IPS DF 6.9 (cell line): ENCODE measurements around the gene NOS3.
"Not testable (repeated sequence)": the region's sequence is repeated elsewhere in the genome, so short reads cannot be mapped to it uniquely, and the experiment has no call there.

Experiments used
- DNase-seq: peaks from one replicate; pipeline ENCODE4 v3.0.0-alpha.2; 2013; ENCODE audit warnings: low read depth, low spot score
- H3K27ac ChIP-seq: one replicate; pipeline ENCODE4 v1.5.1; 2013; ENCODE audit warnings: low read length, control low read depth
- H3K27me3 ChIP-seq: 2 replicates; pipeline ENCODE4 v1.6.1; 2013; ENCODE audit warnings: mild to moderate bottlenecking, low read length; ENCODE audit not compliant: control insufficient read depth, insufficient read depth
- H3K36me3 ChIP-seq: 2 replicates; pipeline ENCODE4 v1.6.1; 2013; ENCODE audit warnings: low read length; ENCODE audit not compliant: control insufficient read depth, insufficient read depth
- H3K4me1 ChIP-seq: 2 replicates; pipeline ENCODE4 v1.6.1; 2013; ENCODE audit warnings: low read length; ENCODE audit not compliant: control insufficient read depth, insufficient read depth
- H3K4me3 ChIP-seq: 2 replicates; pipeline ENCODE4 v1.5.1; 2013; ENCODE audit warnings: mild to moderate bottlenecking, low read length
- H3K9me3 ChIP-seq: 2 replicates; pipeline ENCODE4 v1.6.1; 2013; ENCODE audit warnings: low read length, inconsistent platforms; ENCODE audit not compliant: control insufficient read depth, insufficient read depth
- WGBS: extraction: QIAGEN DNeasy Blood & Tissue Kit; methylation state at CpG from one replicate; pipeline ENCODE4 v1.1.7; 2013; ENCODE audit warnings: mixed read lengths, missing lambda C conversion rate; ENCODE audit not compliant: insufficient read length, insufficient coverage; 5-methylcytosine and 5-hydroxymethylcytosine counted together

The NOS3 gene

DNA sequence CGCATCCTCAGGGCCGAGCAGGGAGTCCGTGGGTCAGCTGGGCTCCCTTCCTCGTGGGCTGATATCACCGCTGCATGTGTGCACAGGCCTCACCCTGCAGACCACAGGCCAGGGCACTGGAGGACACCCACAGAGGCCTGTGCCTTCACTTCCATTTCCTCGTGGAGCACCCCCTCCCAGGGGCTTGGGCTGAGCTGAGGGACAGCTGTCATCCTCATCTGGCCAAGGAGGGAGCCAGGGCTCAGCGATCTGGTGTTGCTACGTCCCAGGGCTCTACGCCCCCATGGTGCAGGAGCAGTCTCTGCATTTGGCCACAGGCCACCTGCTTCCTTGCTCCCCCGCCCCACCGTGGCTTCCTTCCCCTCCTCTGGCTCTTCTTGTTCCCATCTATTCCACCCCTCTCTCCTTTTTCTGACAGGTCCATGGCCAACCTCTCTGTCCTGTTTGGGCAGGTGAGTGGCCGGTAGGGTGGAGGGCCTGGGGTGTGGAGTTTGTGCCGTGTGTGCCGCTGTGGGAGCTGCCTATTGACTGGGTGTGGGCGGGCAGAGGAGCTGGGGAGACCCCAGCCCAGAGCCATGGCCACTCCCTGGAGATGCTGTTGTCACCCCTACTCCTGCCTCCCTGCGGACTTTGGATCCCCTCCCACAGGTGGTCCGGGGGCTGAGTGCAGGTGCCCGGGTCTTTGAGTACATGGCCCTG, 49.2 kb downstream of the NOS3 start:
- DNase-seq = no peak
- Histone ChIP-seq H3K27me3 (no peaks in the 10 kb centered on the region), H3K4me3 (no peak overlapping the region), H3K27ac (no peak overlapping the region), H3K4me1 (no peaks in the 10 kb centered on the region), H3K9me3 (no peaks in the 10 kb centered on the region), H3K36me3 (peaks cover 3% of the 10 kb centered on the region)
- WGBS = no CpG with 5 or more reads among the region's 18 CpGs

DNA sequence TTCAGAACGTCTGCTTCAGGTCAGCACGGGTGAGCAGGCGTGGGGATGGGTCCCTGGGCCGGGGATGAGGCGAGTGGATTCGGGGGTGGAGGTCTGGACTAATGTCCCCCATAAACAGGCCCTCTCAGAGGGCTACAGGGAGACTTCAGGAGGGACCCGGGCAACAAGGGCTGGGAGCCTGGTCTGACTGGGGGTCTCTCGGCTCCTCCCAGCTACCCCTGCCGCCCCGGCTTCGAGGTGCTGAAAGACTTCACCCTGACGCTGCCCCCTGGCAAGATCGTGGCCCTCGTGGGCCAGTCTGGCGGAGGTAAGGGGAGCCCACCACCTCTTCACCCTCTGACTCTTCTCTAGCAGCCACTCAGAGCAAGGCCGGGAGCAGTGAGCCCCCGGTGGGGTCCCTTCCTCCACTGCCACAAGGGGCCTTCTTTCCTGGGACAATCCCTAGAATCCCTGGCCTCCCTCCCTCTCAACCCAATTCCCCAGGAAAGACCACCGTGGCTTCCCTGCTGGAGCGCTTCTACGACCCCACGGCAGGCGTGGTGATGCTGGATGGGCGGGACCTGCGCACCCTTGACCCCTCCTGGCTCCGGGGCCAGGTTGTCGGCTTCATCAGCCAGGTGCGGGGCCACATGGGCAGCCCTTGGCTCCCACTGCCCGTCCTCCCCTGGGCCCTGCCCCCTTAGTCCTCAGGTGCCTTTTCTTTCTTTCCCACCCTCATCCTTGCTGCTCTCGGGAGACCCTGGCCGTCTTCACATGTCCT, 50.0 kb downstream of the NOS3 start:
- WGBS = no CpG with 5 or more reads among the region's 30 CpGs
- Histone ChIP-seq H3K27me3 (no peaks in the 10 kb centered on the region), H3K27ac (no peak overlapping the region), H3K4me3 (no peak overlapping the region), H3K36me3 (peaks cover 3% of the 10 kb centered on the region), H3K4me1 (no peaks in the 10 kb centered on the region), H3K9me3 (no peaks in the 10 kb centered on the region)
- no peak for DNase-seq

DNA sequence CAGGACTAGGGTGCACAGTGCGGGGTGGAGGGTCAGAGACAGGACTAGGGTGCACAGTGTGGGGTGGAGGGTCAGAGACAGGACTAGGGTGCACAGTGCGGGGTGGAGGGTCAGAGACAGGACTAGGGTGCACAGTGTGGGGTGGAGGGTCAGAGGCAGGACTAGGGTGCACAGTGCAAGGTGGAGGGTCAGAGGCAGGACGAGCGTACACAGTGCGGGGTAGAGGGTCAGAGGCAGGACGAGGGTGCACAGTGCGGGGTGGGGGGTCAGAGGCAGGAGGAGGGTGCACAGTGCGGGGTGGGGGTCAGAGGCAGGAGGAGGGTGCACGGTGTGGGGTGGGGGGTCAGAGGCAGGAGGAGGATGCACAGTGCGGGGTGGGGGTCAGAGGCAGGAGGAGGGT, 52.6 kb downstream of the NOS3 start:
- no CpG with 5 or more reads among the region's 10 CpGs for WGBS
- not testable (repeated sequence) for DNase-seq, H3K36me3 ChIP-seq, H3K4me3 ChIP-seq, H3K9me3 ChIP-seq, H3K4me1 ChIP-seq, H3K27me3 ChIP-seq, H3K27ac ChIP-seq

DNA sequence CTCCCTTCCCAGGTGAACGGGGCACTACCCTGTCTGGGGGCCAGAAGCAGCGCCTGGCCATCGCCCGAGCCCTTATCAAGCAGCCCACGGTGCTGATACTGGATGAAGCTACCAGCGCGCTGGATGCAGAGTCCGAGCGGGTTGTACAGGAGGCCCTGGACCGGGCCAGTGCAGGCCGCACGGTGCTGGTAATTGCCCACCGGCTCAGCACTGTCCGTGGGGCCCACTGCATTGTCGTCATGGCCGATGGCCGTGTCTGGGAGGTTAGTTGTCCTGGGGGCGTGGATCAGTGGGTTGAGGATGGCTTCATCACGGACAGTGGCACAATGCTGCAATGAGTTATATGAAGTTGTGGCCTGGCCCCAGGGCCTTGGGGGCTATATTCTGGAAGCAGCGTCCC, 53.1 kb downstream of the NOS3 start:
- Histone ChIP-seq H3K36me3 (no peaks in the 10 kb centered on the region; the same call in 1 of the 2 replicates), H3K4me3 (no peak overlapping the region), H3K9me3 (no peaks in the 10 kb centered on the region), H3K27me3 (no peaks in the 10 kb centered on the region), H3K27ac (no peak overlapping the region), H3K4me1 (no peaks in the 10 kb centered on the region)
- no CpG with 5 or more reads among the region's 20 CpGs for WGBS
- DNase-seq = no peak

DNA sequence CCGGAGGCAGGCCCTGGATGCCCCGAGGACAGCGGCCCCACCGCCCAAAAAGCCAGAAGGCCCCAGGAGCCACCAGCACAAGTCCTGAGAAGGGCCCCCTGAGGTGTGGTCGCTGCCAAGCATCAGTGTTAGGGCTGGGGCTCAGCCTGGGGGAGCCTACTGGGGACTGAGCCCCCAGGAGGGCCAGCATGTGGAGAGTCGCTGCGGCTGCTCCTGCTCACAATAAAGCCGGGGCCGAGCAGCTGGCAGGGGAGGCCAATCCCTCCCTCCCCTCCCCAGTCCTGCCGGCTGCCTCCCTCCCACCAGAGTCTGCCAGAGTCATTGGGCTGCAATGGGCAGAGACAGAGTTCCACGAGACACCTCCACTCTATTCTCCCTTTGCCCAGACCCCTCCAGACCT, 54.4 kb downstream of the NOS3 start:
- DNase-seq = no peak
- Histone ChIP-seq H3K36me3 (no peaks in the 10 kb centered on the region; the same call in 1 of the 2 replicates), H3K4me1 (no peaks in the 10 kb centered on the region), H3K4me3 (no peak overlapping the region), H3K9me3 (no peaks in the 10 kb centered on the region), H3K27ac (no peak overlapping the region), H3K27me3 (peaks cover 5% of the 10 kb centered on the region; the same call in 1 of the 2 replicates)
- WGBS = no CpG with 5 or more reads among the region's 11 CpGs

DNA sequence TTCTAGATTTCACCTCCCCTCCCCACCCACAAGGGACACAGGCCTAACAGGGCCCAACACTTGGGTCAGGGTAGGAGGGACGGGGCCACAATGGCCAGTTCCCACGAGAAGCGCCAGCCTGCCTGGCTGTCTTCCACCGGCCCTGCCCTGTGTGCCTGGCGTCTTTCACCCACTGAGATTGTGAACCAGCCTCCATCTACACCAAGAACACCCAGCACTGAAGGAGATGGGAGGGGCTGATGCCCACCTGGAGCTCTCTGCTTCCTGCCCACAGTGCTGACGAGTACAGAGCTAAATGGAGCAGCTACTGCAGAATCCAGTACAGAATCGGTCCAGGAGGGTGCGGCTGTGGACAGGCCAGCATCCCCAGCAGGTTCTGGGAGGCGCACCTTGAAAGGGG, 55.1 kb downstream of the NOS3 start:
- H3K27ac ChIP-seq = no peak overlapping the region
- no CpG with 5 or more reads among the region's 9 CpGs for WGBS

DNA sequence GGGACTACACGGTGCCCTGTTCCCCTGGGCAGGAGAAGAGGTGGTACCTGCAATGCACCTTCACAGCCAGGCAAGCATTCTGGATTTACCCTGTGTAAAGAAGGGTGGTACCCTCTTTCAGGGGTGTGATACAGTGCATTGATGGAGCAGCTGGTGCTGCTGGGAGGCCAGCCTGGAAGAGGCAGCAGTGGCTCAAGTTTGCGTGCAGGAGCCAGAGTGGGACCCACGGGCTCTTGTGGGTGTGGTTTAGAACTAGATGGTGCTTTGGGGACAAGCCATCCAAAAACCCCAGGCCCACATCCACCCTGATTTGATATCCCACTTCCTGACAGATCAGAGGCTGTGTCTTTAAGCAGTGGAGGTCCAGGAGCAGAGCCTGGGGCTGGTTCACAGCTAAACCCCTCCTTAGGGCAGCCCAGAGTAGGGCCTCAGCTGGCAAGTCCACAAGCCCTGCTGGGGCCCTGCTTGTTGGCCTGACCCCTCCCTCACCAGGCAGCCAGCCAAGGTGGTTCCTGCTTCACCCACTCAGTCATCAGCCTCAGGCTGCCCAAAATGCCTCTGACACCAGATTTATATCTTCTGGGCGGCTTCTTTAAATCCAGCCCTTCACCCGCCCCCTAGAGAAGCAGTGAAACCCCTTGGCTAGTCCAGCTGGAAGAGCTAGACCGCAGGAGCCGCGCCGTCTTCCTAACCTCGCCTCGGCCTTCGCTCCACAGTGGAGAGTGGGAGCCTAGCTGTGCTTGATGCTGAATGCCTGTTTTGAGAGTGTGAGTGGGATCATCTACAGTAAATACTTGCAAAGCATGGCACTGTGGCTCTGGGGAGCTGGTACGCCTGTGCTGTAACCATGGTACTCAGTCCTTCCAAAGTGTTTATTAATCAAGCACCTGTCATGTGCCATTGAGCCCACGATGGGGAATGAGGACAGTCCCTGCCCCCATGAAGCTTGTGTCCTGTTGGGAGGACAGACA, 56.1 kb downstream of the NOS3 start:
- H3K27ac ChIP-seq = no peak overlapping the region
- no peak overlapping the region for H3K4me3 ChIP-seq
- WGBS = no CpG with 5 or more reads among the region's 14 CpGs
- DNase-seq = no peak
- H3K36me3 ChIP-seq = no peaks in the 10 kb centered on the region; the same call in 1 of the 2 replicates
- peaks cover 10% of the 10 kb centered on the region; the same call in 1 of the 2 replicates for H3K27me3 ChIP-seq
- H3K4me1 ChIP-seq = peaks cover 4% of the 10 kb centered on the region; the same call in 1 of the 2 replicates
- no peaks in the 10 kb centered on the region for H3K9me3 ChIP-seq

More for the DNA sequence above, 55.1 kb downstream of the NOS3 start:
- Histone ChIP-seq H3K4me3 (no peak overlapping the region), H3K4me1 (peaks cover 3% of the 10 kb centered on the region; the same call in 1 of the 2 replicates), H3K27me3 (peaks cover 7% of the 10 kb centered on the region; the same call in 1 of the 2 replicates), H3K36me3 (no peaks in the 10 kb centered on the region; the same call in 1 of the 2 replicates), H3K9me3 (no peaks in the 10 kb centered on the region)
- DNase-seq = no peak

DNA sequence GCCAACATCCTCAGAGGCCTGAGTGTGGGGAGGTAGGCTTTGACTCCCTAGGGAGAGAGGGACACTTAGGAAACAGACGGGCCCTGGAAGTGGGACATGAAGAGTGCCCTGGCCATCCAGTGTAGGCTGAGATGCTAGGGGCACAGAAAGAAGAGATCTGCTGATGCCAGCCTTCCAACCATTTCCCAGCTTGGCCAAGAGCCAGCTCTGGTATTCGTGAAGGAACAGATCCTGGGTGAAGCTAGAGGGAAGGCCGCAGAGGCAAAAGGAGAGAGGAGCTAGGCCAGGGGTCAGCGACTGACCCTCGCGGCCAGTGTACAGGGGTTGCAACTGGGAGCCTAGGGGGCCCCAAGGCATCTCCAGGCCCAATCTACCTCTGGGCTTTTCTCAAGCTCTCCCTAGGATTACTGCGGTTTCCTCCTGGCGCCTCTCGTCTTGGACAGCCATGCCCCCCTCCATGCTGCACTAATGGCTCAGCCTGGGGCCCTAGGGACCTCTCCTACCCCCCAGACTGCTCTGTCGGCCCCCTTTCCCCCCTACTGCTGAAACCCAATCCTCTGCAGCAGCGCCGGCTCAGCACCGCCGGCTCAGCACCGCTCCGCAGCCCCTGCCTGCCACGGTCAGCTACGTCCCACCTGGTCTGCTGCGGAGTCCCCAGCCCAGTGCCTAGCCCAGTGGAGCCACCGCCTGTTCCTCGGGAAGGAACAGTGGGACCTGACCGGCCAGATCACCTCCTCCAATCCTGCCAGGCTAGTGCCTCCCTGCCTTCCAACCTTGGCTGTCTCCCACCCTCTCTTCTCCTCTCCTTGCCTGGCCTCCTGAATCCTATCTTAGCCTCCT, 57.4 kb downstream of the NOS3 start, which contains the start of gene ASIC3:
ASIC3 (plus strand) TSS at position 556 of the 840 bp plus-strand sequence. CDS start 355 bp downstream, outside the sequence.
- WGBS = no CpG with 5 or more reads among the region's 22 CpGs
- Histone ChIP-seq H3K27me3 (peaks cover 12% of the 10 kb centered on the region; the same call in 1 of the 2 replicates), H3K36me3 (no peaks in the 10 kb centered on the region; the same call in 1 of the 2 replicates), H3K4me3 (no peak within 1 kb of the TSS), H3K27ac (no peak within 1 kb of the TSS), H3K9me3 (no peaks in the 10 kb centered on the region), H3K4me1 (peaks cover 4% of the 10 kb centered on the region; the same call in 1 of the 2 replicates)
- no peak for DNase-seq

DNA sequence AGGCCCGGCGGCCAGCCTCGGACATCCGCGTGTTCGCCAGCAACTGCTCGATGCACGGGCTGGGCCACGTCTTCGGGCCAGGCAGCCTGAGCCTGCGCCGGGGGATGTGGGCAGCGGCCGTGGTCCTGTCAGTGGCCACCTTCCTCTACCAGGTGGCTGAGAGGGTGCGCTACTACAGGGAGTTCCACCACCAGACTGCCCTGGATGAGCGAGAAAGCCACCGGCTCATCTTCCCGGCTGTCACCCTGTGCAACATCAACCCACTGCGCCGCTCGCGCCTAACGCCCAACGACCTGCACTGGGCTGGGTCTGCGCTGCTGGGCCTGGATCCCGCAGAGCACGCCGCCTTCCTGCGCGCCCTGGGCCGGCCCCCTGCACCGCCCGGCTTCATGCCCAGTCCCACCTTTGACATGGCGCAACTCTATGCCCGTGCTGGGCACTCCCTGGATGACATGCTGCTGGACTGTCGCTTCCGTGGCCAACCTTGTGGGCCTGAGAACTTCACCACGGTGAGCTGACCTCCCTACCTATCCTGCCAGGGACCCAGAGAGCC, 58.2 kb downstream of the NOS3 start:
- H3K4me1 ChIP-seq = peaks cover 4% of the 10 kb centered on the region; the same call in 1 of the 2 replicates
- DNase-seq = no peak
- no peaks in the 10 kb centered on the region for H3K9me3 ChIP-seq
- no peak overlapping the region for H3K27ac ChIP-seq
- no peaks in the 10 kb centered on the region; the same call in 1 of the 2 replicates for H3K36me3 ChIP-seq
- peaks cover 12% of the 10 kb centered on the region; the same call in 1 of the 2 replicates for H3K27me3 ChIP-seq
- WGBS = no CpG with 5 or more reads among the region's 38 CpGs
- H3K4me3 ChIP-seq = no peak overlapping the region
